H9 (cell line): ENCODE results near the gene LAMP5. TPM values are rescaled to one million over a fixed set of nuclear protein-coding genes. Genes with fewer than 3 reads are reported as not detected.

ENCODE experiments used
- DNase-seq: peaks from one replicate; pipeline ENCODE4 v3.0.0-alpha.2; 2017
- H2AFZ ChIP-seq: one replicate; pipeline ENCODE4 v1.6.1; 2013; ENCODE audit warnings: mild to moderate bottlenecking, low read length, control low read depth, moderate library complexity
- H2AK5ac ChIP-seq: 2 replicates; pipeline ENCODE4 v1.6.1; 2013; ENCODE audit warnings: low read length, control low read depth, mixed read lengths; ENCODE audit not compliant: insufficient read length
- H2BK120ac ChIP-seq: one replicate; pipeline ENCODE4 v1.6.1; 2013; ENCODE audit warnings: low read depth, mild to moderate bottlenecking, low read length, control low read depth, inconsistent platforms; ENCODE audit not compliant: poor library complexity, severe bottlenecking
- H2BK12ac ChIP-seq: 2 replicates; pipeline ENCODE4 v1.6.1; 2013; ENCODE audit warnings: low read length, control low read depth, mixed read lengths, low read depth; ENCODE audit not compliant: insufficient read length
- H2BK15ac ChIP-seq: 2 replicates; pipeline ENCODE4 v1.6.1; 2013; ENCODE audit warnings: low read depth, low read length, control low read depth
- H2BK20ac ChIP-seq: one replicate; pipeline ENCODE4 v1.6.1; 2013; ENCODE audit warnings: low read depth, mild to moderate bottlenecking, low read length, control low read depth, inconsistent platforms; ENCODE audit not compliant: poor library complexity, severe bottlenecking
- H2BK5ac ChIP-seq: 2 replicates; pipeline ENCODE4 v1.6.1; 2013; ENCODE audit warnings: low read length, control low read depth, mixed read lengths; ENCODE audit not compliant: insufficient read length
- H3K14ac ChIP-seq: 2 replicates; pipeline ENCODE4 v1.6.1; 2013; ENCODE audit warnings: low read length, control low read depth; ENCODE audit not compliant: insufficient read depth
- H3K18ac ChIP-seq: 2 replicates; pipeline ENCODE4 v1.6.1; 2013; ENCODE audit warnings: low read depth, mild to moderate bottlenecking, mixed read lengths, low read length, control low read depth; ENCODE audit not compliant: insufficient read length
- H3K23ac ChIP-seq: 2 replicates; pipeline ENCODE4 v1.6.1; 2013; ENCODE audit warnings: low read length, control low read depth, mixed read lengths, low read depth; ENCODE audit not compliant: insufficient read length
- H3K23me2 ChIP-seq: 2 replicates; pipeline ENCODE4 v1.6.1; 2013; ENCODE audit warnings: low read depth, mild to moderate bottlenecking, mixed read lengths, low read length, control low read depth; ENCODE audit not compliant: insufficient read length, poor library complexity, severe bottlenecking
- H3K27ac ChIP-seq: 2 replicates; pipeline ENCODE4 v1.5.1; 2013; ENCODE audit warnings: low read length, control low read depth, mixed read lengths, low read depth; ENCODE audit not compliant: insufficient read length
- H3K27me3 ChIP-seq: 2 replicates; pipeline ENCODE4 v1.6.1; 2013; ENCODE audit warnings: low read length, control low read depth, inconsistent platforms; ENCODE audit not compliant: insufficient read depth
- H3K4ac ChIP-seq: 2 replicates; pipeline ENCODE4 v1.6.1; 2013; ENCODE audit warnings: low read depth, mild to moderate bottlenecking, control low read depth, inconsistent platforms, low read length, moderate library complexity
- H3K4me1 ChIP-seq: 2 replicates; pipeline ENCODE4 v1.6.1; 2013; ENCODE audit warnings: low read length, control low read depth, inconsistent platforms; ENCODE audit not compliant: insufficient read depth
- H3K4me2 ChIP-seq: 2 replicates; pipeline ENCODE4 v1.6.1; 2013; ENCODE audit warnings: low read length, control low read depth, mixed read lengths; ENCODE audit not compliant: insufficient read length, insufficient read depth
- H3K56ac ChIP-seq: 2 replicates; pipeline ENCODE4 v1.6.1; 2013; ENCODE audit warnings: low read depth, mild to moderate bottlenecking, mixed read lengths, low read length, control low read depth; ENCODE audit not compliant: insufficient read length
- H3K79me1 ChIP-seq: 2 replicates; pipeline ENCODE4 v1.6.1; 2013; ENCODE audit warnings: low read depth, mild to moderate bottlenecking, moderate library complexity, low read length, control low read depth, inconsistent platforms; ENCODE audit not compliant: insufficient read depth, poor library complexity, severe bottlenecking
- H3K79me2 ChIP-seq: 2 replicates; pipeline ENCODE4 v1.6.1; 2013; ENCODE audit warnings: low read length, control low read depth, inconsistent platforms; ENCODE audit not compliant: insufficient read depth
- H3K9ac ChIP-seq: 2 replicates; pipeline ENCODE4 v1.6.1; 2013; ENCODE audit warnings: low read length, control low read depth, mixed read lengths; ENCODE audit not compliant: insufficient read length; ENCODE audit errors: extremely low read depth
- H3K9me3 ChIP-seq: one replicate; pipeline ENCODE4 v1.6.1; 2013; ENCODE audit warnings: low read depth, low read length, inconsistent platforms; ENCODE audit not compliant: control insufficient read depth
- H3T11ph ChIP-seq: one replicate; pipeline ENCODE4 v1.6.1; 2013; ENCODE audit warnings: mild to moderate bottlenecking, low read length, control low read depth, inconsistent platforms
- H4K20me1 ChIP-seq: one replicate; pipeline ENCODE4 v1.6.1; 2013; ENCODE audit not compliant: control insufficient read depth, insufficient read length, insufficient read depth
- H4K5ac ChIP-seq: 2 replicates; pipeline ENCODE4 v1.6.1; 2013; ENCODE audit warnings: low read depth, mild to moderate bottlenecking, mixed read lengths, low read length, control low read depth; ENCODE audit not compliant: insufficient read length
- H4K8ac ChIP-seq: replicated peaks from 2 replicates; pipeline ENCODE4 v1.6.1; 2013; ENCODE audit warnings: low read length, control low read depth, mixed read lengths, low read depth; ENCODE audit not compliant: insufficient read length
- H4K91ac ChIP-seq: 2 replicates; pipeline ENCODE4 v1.6.1; 2013; ENCODE audit warnings: low read depth, mild to moderate bottlenecking, moderate library complexity, mixed read lengths, low read length, control low read depth; ENCODE audit not compliant: insufficient read length
- H3K27ac Mint-ChIP-seq, 3 experiments: 2 replicates in 2 of 3; 3 replicates in 1 of 3; pipeline ENCODE4 v1.8.0; 2020 to 2021; ENCODE audit warnings: mixed read lengths in 3 of 3, mild to moderate bottlenecking in 1 of 3, moderate library complexity in 1 of 3
- H3K27me3 Mint-ChIP-seq: 2 replicates; pipeline ENCODE4 v1.8.0; 2021; ENCODE audit warnings: low read depth, mild to moderate bottlenecking, moderate library complexity, mixed read lengths
- H3K36me3 Mint-ChIP-seq, 3 experiments: 2 replicates in 2 of 3; 3 replicates in 1 of 3; pipeline ENCODE4 v1.8.0; 2020 to 2021; ENCODE audit warnings: low read depth in 3 of 3, mixed read lengths in 3 of 3; ENCODE audit not compliant: insufficient read depth in 1 of 3
- H3K4me1 Mint-ChIP-seq, 2 experiments: 2 replicates each; pipeline ENCODE4 v1.8.0; 2020; ENCODE audit warnings: mixed read lengths in 2 of 2
- H3K4me3 Mint-ChIP-seq, 2 experiments: 2 replicates in 1 of 2; 3 replicates in 1 of 2; pipeline ENCODE4 v1.8.0; 2020 to 2021; ENCODE audit warnings: mild to moderate bottlenecking in 2 of 2, mixed read lengths in 2 of 2, moderate library complexity in 1 of 2
- H3K9me3 Mint-ChIP-seq, 2 experiments: 2 replicates in 1 of 2; 3 replicates in 1 of 2; pipeline ENCODE4 v1.8.0; 2020; ENCODE audit warnings: mild to moderate bottlenecking in 2 of 2, mixed read lengths in 2 of 2, moderate library complexity in 1 of 2
- WGBS: extraction: QIAGEN DNeasy Blood & Tissue Kit; methylation state at CpG from one replicate; pipeline ENCODE4 v1.1.7; 2013; ENCODE audit warnings: missing lambda C conversion rate, low lambda C conversion rate, mixed read lengths; ENCODE audit not compliant: insufficient read length; ENCODE audit errors: extremely low coverage; 5-methylcytosine and 5-hydroxymethylcytosine counted together
- total RNA-seq: library from RNA; stranded (reverse); gene quantifications from 2 replicates; pipeline ENCODE4 v1.2.1, GENCODE V29; 2021
- TF ChIP-seq, protein P1 (sequence below): fragments of 200-600 bp; sonication (generic); conservative IDR thresholded peaks from 3 replicates; pipeline ENCODE4 v1.8.0; 2021; ENCODE audit warnings: antibody characterized with exemption, mild to moderate bottlenecking

LAMP5 gene
- total RNA-seq, 1 experiment from 2014 or later: 0.35 TPM

DNA sequence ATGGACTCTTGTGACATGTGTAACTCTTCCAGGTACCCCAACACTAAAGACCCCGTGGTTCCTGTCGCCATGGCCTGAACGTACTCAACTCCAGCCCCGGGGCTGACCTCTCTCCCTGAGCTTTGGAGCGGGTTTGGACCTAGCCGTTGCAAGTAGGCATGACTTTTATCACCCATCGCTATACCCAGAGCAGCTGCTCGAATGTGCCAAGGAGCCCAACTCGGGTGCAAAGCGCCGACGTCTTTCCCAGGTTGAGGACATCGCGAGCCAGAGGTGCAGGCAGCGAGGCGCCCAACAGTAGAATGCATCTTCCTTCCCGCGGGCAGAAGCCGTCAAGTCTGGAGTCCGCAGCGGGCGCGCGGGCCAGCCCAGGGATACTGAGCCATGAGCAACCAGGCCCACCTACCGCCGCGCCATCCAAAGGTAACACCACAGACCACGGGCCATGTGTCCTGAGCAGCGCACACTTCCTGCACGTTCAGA, 5.7 kb upstream of the LAMP5 start:
- no peak overlapping the region for H3K27ac Mint-ChIP-seq
- H3K9me3 Mint-ChIP-seq: peaks cover 1 to 4% of the 10 kb centered on the region in 2 experiments; a peak in 1 of 5 replicates
- Histone ChIP-seq H3K79me1 (no peaks in the 10 kb centered on the region), H3K27me3 (peaks cover 50% of the 10 kb centered on the region; the same call in 1 of the 2 replicates), H3K23ac (no peak overlapping the region), H3K56ac (no peak overlapping the region), H3K18ac (no peak overlapping the region), H2BK5ac (no peak overlapping the region), H4K8ac (no peak overlapping the region), H3K79me2 (no peaks in the 10 kb centered on the region), H4K5ac (no peak overlapping the region), H3K23me2 (peaks cover 3% of the 10 kb centered on the region), H2BK20ac (no peak overlapping the region), H3T11ph (no peak overlapping the region), H2BK120ac (no peak overlapping the region), H3K27ac (no peak overlapping the region), H4K91ac (no peak overlapping the region), H3K14ac (no peak overlapping the region), H3K4me1 (no peaks in the 10 kb centered on the region; the same call in 1 of the 2 replicates), H2BK15ac (no peak overlapping the region), H4K20me1 (no peaks in the 10 kb centered on the region), H3K4me2 (peak overlapping the region; percentile 36), H2BK12ac (no peak overlapping the region), H2AK5ac (no peak overlapping the region), H3K9ac (no peak overlapping the region), H3K9me3 (no peaks in the 10 kb centered on the region), H3K4ac (no peak overlapping the region), H2AFZ (no peak overlapping the region)
- peak; percentile 52 for DNase-seq
- H3K27me3 Mint-ChIP-seq: peaks cover 98% of the 10 kb centered on the region
- peak overlapping the region; percentile 5 to 68; a peak in 4 of 5 replicates for H3K4me3 Mint-ChIP-seq
- WGBS: no CpG with 5 or more reads among the region's 30 CpGs
- no peaks in the 10 kb centered on the region for H3K36me3 Mint-ChIP-seq
- peaks cover 17 to 22% of the 10 kb centered on the region in 2 experiments for H3K4me1 Mint-ChIP-seq
- TF ChIP-seq, protein P1, sequence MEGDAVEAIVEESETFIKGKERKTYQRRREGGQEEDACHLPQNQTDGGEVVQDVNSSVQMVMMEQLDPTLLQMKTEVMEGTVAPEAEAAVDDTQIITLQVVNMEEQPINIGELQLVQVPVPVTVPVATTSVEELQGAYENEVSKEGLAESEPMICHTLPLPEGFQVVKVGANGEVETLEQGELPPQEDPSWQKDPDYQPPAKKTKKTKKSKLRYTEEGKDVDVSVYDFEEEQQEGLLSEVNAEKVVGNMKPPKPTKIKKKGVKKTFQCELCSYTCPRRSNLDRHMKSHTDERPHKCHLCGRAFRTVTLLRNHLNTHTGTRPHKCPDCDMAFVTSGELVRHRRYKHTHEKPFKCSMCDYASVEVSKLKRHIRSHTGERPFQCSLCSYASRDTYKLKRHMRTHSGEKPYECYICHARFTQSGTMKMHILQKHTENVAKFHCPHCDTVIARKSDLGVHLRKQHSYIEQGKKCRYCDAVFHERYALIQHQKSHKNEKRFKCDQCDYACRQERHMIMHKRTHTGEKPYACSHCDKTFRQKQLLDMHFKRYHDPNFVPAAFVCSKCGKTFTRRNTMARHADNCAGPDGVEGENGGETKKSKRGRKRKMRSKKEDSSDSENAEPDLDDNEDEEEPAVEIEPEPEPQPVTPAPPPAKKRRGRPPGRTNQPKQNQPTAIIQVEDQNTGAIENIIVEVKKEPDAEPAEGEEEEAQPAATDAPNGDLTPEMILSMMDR: no peak
